Measurements from ENCODE around the gene OSBPL8.

DNA sequence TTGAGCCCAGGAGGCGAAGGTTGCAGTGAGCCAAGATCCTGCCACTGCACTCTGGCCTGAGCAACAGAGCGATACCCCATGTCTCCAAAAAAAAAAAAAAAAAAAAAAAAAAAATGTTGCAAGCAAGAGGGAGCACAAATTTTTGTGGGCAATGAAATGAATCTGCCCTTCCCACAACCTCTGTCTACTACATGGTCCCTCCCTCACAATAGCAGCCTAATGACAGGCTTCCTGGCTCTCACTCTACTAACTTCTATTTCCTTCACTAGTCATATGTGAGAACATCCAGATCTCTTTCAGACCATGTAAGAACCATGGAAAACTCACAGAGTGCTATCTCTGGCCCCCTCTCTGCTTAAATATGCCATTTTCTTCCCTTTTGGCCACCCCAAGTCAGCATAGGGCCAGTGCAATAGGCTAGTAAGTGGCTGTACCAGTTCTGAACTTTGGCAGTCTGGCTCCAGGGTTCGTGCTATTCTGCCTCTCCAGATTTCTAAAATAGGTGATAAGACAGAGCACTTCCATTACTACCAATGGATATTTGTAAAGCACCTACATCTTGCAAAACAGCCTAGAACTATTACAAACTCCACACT is 7.1 kb downstream of the OSBPL8 start:
- TF ChIP-seq, protein P1, sequence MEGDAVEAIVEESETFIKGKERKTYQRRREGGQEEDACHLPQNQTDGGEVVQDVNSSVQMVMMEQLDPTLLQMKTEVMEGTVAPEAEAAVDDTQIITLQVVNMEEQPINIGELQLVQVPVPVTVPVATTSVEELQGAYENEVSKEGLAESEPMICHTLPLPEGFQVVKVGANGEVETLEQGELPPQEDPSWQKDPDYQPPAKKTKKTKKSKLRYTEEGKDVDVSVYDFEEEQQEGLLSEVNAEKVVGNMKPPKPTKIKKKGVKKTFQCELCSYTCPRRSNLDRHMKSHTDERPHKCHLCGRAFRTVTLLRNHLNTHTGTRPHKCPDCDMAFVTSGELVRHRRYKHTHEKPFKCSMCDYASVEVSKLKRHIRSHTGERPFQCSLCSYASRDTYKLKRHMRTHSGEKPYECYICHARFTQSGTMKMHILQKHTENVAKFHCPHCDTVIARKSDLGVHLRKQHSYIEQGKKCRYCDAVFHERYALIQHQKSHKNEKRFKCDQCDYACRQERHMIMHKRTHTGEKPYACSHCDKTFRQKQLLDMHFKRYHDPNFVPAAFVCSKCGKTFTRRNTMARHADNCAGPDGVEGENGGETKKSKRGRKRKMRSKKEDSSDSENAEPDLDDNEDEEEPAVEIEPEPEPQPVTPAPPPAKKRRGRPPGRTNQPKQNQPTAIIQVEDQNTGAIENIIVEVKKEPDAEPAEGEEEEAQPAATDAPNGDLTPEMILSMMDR (IDR thresholded peaks at IDR 0.05; ENCODE audit: insufficient read depth, low read length, poor library complexity, severe bottlenecking): no peak
- TF ChIP-seq EZH2phosphoT487 (conservative IDR thresholded peaks at IDR 0.05; ENCODE audit: low read length): no peak
